GM21423 (cell line): ENCODE results near the gene LRRC14B.

Experiments
- ATAC-seq: cut with Tn5 transposase; IDR thresholded peaks from one replicate; pipeline ENCODE4 v1.9.1; 2021; ENCODE audit warnings: mild to moderate bottlenecking, moderate library complexity; ENCODE audit not compliant: unreplicated experiment

The LRRC14B gene

GRCh38 chr5:173392-174290 is 17.7 kb upstream of the LRRC14B start:
- no peak for ATAC-seq

- ATAC-seq: no peak
Observed at GRCh38 chr5:174291-174600, 17.0 kb upstream of the LRRC14B start.

GRCh38 chr5:174876-175465 is 16.3 kb upstream of the LRRC14B start:
- no peak for ATAC-seq

- ATAC-seq: no peak
Observed at GRCh38 chr5:176296-176823, 14.9 kb upstream of the LRRC14B start.

GRCh38 chr5:178110-178509 is 13.2 kb upstream of the LRRC14B start:
- ATAC-seq: no peak

- ATAC-seq: no peak
Observed at GRCh38 chr5:179401-179800, 11.9 kb upstream of the LRRC14B start.

GRCh38 chr5:180286-180918 is 10.9 kb upstream of the LRRC14B start:
- ATAC-seq: no peak

GRCh38 chr5:181160-181559 is 10.1 kb upstream of the LRRC14B start:
- ATAC-seq: no peak

- ATAC-seq: no peak
Observed at GRCh38 chr5:181566-181965, 9.7 kb upstream of the LRRC14B start.

- ATAC-seq: no peak
Observed at GRCh38 chr5:182126-182525, 9.2 kb upstream of the LRRC14B start.

GRCh38 chr5:184471-184870 is 6.8 kb upstream of the LRRC14B start:
- ATAC-seq: no peak

GRCh38 chr5:185095-186070 is 5.9 kb upstream of the LRRC14B start:
- no peak for ATAC-seq

- ATAC-seq: no peak
Observed at GRCh38 chr5:186091-187041, 4.9 kb upstream of the LRRC14B start.

- no peak for ATAC-seq
Observed at GRCh38 chr5:187042-187431, 4.3 kb upstream of the LRRC14B start.

GRCh38 chr5:187617-188451 is 3.5 kb upstream of the LRRC14B start:
- ATAC-seq: no peak

- ATAC-seq: peak; percentile 77
Observed at GRCh38 chr5:188488-189481, 2.5 kb upstream of the LRRC14B start.

GRCh38 chr5:189486-189885 is 1.8 kb upstream of the LRRC14B start:
- no peak for ATAC-seq

- no peak for ATAC-seq
Observed at GRCh38 chr5:189976-190365, 1.3 kb upstream of the LRRC14B start.
